CD4-positive, alpha-beta T cell treated with Interleukin-12 subunit alpha and Interleukin-12 subunit beta, for 1 hour (primary cell): ENCODE data around the gene PRKAA1.
A peak's percentile ranks its signal among the peaks of the same experiment; 100 is the strongest.

Source experiments
- DNase-seq: peaks from one replicate; pipeline ENCODE4 v3.0.0-alpha.2; 2020

The PRKAA1 gene

DNA sequence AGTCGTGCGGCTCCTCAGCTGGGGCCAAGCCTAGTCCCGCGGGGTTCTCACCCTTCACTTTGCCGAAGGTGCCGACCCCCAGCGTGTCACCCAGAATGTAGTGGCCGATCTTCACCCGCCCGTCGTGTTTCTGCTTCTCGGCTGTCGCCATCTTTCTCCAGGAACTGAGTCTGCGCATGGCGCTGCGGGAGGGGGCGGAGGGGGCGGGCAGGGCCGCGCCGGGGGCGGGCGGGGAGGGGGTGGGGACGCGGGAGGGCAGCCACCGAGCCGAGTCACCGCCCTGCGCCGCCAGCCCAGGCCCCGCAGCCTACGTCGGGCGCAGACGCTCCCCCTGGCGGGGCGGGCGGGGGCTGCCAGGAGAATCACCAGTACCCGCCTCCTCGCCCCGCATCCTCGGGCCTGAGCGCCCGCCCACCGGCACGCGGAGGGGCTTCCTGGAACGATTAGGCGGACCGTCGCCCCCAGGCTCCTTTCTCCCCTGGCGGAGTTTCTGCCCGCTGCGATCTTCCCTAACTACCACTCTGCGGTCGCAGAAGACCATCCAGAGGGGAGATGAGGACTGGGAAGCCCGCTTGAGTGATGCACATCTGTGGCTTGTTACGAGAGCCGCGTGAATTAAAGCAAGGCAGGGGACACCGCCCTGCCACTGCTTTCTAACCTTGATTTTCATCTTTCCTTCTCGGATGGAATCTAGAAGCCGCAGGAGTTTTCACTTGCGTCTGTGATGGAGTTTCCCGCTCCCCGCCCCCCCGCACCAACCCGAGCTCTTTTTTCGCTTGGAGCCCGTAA, at the start of gene PRKAA1:
Gene PRKAA1, minus strand, starts transcription at position 363 of the 789 bp plus-strand sequence. Its CDS starts 185 bp downstream, at position 178.
- DNase-seq = peak; percentile 91

DNA sequence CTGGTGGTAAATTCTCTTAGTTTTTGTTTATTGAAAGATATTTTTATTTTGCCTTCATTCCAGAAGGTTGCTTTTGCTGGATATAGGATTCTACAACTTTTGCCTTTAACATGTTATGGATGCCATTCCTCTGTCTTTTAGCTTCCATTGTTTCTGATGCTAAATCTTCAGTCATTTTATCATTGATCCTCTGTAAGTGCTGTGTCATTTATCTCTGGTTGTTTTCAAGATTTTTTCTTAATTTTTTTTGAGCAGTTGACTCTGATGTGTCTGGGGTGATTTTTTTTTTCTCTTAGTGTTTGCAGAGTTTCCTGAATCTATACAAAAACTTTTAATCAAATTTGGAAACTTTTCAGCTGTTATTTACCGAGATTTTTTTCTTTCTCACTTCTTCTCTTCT, 49.4 kb upstream of the PRKAA1 start:
- DNase-seq = no peak

- no peak for DNase-seq
These were observed 48.2 kb upstream of the PRKAA1 start for GRCh38 chr5:40846371-40846770.

- no peak for DNase-seq
These were observed 46.4 kb upstream of the PRKAA1 start for GRCh38 chr5:40844565-40844964.

GRCh38 chr5:40842351-40842750, 44.2 kb upstream of the PRKAA1 start:
- DNase-seq = no peak

DNA sequence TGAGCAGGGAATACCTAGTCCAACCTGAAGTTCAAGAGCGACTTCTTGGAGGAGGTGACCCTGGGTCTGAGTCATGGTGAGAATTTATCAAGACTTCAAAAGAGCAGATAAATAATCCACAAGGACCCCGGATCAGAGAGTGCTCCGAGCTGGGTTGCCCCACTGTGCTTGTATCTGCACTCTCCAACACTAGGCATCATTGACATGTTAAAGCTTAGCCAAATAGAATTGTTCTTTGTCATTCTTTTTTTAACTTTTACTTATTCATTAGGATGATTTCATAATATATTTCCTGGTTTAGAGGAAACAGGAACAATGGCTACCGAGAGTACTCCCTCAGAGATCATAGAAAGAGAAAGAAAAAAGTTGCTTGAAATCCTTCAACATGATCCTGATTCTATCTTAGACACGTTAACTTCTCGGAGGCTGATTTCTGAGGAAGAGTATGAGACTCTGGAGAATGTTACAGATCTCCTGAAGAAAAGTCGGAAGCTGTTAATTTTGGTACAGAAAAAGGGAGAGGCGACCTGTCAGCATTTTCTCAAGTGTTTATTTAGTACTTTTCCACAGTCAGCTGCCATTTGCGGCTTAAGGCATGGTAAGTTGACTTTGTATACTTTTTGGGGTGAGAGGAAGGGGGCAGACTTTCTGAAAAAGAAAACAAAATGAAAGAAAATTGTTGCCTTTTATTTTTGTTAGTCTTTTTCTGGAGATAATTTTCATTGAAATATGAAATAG, 43.1 kb upstream of the PRKAA1 start, which contains the start of gene CARD6:
Gene CARD6, plus strand, starts transcription at position 300 of the 738 bp plus-strand sequence. Its CDS starts 16 bp downstream, at position 316.
- no peak for DNase-seq

DNA sequence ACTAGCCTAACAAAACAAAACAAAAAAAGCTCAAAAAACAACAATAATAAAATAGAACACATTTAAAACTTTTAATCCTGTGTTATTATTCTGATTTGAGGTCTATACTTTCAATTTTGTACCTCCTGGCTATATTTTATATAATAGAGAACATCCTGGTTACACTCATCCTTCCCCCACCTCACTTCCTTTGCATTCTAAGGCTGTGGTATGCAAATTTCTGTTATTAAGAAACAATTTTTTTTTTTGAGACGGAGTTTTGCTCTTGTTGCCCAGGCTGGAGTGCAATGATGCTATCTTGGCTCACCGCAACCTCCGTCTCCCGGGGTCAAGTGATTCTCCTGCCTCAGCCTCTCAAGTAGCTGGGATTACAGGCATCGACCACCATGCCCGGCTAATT, 39.9 kb upstream of the PRKAA1 start:
- peak; percentile 41 for DNase-seq

- DNase-seq = peak; percentile 93
These were observed 36.9 kb upstream of the PRKAA1 start, which contains the start of gene RPL37 for GRCh38 chr5:40834849-40835787. TSS of gene RPL37 (minus strand) at chr5:40835222. CDS start at chr5:40835185, 37 bp downstream.

GRCh38 chr5:40834391-40834848, 36.2 kb upstream of the PRKAA1 start:
- DNase-seq = peak; percentile 69

DNA sequence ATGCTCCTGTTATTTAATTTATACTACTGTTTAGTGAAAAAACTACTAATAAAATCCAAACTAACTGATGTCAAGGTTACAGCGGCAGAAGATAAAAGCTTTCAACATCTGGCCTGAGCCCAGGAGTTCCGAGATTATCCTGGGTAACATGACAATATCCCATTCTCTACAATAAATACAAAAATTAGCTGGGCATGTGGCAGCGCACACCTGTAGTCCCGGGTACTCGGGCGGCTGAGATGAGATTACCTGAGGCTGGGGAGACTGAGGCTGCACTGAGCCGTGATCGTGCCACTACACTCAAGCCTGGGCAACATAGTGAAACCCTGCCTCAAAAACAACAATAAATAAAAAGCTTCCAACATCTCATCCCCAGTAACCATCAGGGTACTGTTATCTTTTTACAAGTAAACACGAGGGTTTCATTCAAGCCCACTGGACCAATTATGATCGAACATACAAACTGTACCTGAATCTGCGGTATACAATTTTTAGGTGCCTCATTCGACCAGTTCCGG, 35.6 kb upstream of the PRKAA1 start:
- no peak for DNase-seq

GRCh38 chr5:40832345-40832744, 34.2 kb upstream of the PRKAA1 start:
- no peak for DNase-seq

DNA sequence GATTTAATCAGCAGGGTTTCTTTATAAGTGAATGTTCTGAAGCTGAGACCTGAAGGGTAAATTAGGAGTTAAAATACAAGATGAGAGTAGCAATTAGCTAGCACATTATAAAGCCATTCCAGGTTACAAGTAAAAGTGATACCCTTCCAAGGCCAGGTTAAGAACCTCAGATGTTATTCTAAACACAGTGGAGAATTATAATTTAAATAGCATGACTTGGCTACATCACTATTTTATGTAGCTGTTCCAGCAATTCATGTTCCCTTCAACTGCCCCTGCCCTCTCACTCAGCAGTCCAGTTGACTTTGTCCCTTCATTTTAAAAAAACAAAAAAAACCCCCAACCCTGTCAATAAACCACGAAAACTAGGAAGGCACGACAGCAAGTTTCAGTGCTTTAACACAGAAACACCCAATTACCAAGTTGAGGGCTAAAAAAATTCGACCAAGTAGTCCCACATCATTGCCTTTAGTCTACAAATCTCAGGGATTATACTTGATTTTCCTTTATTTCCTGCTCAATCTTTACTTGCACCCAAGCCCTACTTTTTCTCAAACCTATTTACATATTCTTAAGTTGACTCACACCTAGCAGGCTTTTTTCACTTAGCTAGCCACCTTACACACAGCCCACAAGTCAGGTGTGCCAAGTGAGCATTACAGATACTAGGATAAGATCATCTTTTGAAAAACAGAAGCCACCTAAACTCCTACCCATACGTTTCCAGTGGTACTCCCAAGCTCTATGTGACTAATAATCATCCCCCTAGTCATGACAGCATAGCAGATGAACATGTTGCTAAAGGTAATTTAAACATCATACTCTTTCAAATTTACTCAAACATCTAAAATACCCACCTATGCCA, 33.4 kb upstream of the PRKAA1 start:
- DNase-seq = no peak

GRCh38 chr5:40829748-40830533, 31.8 kb upstream of the PRKAA1 start:
- DNase-seq = no peak

- DNase-seq = no peak
These were observed 30.8 kb upstream of the PRKAA1 start for GRCh38 chr5:40828690-40829661.

DNA sequence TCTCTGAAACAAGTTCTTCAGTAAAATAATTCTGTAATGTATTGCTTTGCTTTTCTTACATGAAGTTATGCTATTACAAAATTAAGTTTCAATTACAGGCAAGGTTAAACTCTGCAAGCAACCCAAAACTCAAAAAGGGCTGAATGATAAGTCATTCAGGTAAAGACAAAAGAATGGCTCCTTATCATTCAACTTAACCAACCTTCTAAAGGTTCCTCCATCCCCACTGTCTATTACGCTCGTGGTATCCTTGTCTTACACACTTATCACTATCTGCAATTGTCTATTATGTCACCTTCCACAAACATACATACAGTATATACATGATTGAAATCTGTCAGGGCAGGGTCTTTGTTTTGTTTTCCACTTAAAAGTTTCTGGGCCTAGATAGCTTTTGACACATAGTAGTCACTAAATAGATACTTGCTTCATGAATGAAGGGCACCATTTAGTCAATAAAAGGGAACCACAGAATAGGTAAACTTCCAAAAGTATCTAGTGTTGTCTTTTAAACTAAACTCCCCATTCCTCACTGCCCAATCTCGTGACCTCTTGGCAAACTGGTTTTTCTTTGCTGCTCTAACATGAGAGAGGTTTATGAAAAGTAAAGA, 30.0 kb upstream of the PRKAA1 start:
- DNase-seq = no peak

DNA sequence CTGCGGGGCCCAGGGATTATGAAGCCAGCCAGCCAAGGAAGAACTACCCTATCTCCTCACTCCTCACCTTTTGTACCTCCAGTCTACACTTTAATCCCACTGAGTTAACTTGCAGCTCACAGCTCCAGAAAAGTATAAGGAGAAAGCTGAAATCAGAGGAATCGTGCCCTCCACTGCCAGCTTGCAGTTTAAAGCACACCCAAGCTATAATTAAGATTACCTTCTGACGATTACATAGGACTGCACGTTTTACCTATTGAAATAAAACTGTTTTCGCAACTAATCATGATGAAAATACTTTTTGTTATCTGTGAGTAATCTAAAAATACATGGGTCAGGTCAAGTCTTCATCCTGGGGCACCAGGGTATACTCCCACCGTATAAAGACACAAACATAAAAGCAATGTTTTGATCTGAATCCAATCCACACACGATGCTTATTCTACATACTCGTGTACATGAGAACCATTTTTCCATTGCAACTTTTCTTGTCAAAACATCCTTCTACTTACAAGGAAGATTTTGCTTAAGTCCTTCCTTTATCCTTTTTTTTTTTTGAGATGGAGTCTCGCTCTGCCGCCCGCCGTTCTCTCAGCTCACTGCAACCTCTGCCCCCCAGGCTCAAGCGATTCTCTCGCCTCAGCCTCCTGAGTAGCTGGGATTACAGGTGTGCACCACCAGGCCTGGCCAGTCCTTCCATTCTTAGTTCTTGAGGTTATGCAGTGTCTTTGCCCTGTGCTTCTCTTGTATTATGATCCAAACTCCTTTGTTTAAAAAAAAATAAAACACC, 29.2 kb upstream of the PRKAA1 start:
- DNase-seq = no peak

DNA sequence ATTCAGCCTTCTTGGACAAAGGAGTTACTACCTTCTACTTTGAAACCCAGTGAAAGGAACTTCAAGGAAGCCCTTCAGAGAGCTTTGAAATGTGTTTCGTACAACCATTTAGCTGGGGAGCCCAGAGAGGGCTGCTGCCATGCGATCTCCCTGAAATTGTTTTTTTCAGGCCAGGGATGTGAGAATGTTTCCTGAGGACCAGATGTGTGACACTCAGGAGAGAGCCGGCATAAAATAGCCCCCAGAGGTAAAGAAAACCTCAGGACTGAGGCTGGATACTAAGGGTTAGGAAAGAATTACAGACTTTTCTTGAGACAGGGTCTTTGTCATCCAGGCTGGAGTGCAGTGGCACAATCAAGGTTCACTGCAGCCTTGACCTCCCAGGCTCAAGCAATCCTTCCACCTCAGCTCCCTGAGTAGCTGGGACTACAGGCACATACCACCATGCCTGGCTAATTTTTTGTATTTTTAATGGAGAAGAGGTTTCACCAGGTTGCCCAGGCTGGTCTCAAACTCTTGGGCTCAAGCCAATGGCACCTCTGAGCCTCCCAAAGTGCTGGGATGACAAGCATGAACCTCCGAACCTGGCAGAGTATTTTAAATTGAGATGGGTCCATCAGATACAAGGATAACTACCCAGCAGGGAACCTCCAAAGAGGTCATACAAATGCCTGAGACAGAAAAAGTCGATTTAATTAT, 28.5 kb upstream of the PRKAA1 start:
- no peak for DNase-seq
